GM12892 (cell line): ENCODE data around the gene PCDHA8.

Source experiments
- DNase-seq: peaks from one replicate; pipeline ENCODE4 v3.0.0; 2011; ENCODE audit not compliant: insufficient read length
- FAIRE-seq: peaks from 2 replicates; lab custom pipeline; 2011; peaks lifted over from hg19 to GRCh38; lab: Jason Lieb, UNC
- POLR2A ChIP-seq: IDR thresholded peaks from 2 replicates; pipeline ENCODE4 v1.6.1; 2011; ENCODE audit warnings: low read depth, low read length, control low read depth
- POLR2AphosphoS5 ChIP-seq: IDR thresholded peaks from 2 replicates; pipeline ENCODE4 v1.6.1; 2011; ENCODE audit warnings: low read depth, low read length, control low read depth
- TAF1 ChIP-seq: IDR thresholded peaks from 2 replicates; pipeline ENCODE4 v1.6.1; 2011; ENCODE audit warnings: low read depth, mild to moderate bottlenecking, control low read depth, low read length, borderline replicate concordance

Gene PCDHA8

GRCh38 chr5:140883373-140883772 lies 42.4 kb downstream of the PCDHA8 start:
- no peak for FAIRE-seq
- TF ChIP-seq POLR2A (no peak), POLR2AphosphoS5 (no peak), TAF1 (no peak)
- DNase-seq = no peak

- FAIRE-seq (no peak), DNase-seq (no peak)
- TF ChIP-seq TAF1 (no peak), POLR2A (no peak), POLR2AphosphoS5 (no peak)
Observed at GRCh38 chr5:140883927-140884697, 43.1 kb downstream of the PCDHA8 start.
